ENCODE results near the gene POLR1A.

The POLR1A gene

DNA sequence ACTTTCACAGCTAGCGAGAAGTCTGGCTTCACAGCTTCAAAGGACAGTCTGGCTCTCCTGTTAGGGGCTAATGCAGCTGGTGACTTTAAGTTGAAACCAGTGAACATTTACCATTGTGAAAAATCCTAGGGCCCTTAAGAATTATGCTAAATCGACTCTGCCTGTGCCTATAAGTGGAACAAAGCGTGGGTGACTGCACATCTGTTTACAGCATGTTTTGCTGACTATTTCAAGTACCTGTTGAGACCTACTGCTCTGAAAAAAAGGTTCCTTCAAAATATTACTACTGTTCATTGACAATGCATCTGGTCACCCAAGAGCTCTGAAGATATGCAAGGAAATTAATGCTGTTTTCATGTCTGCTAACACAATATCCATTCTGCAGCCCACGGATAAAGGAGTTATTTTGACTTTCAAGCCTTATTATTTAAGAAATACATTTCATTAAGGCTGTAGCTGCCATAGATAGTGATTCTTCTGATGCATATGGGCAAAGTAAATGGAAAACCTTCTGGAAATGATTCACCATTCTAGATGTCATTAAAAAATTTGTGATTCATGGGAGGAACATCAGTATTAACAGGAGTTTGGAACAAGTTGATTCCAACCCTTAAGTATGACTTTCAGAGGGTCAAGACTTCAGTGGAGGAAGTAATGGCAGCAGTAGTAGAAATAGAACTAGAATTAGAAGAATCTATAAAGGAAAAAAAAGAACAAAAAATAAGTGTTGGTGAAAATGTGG lies 48.9 kb downstream of the POLR1A start:
- FAIRE-seq = no peak

GRCh38 chr2:86055314-86055713 lies 50.4 kb downstream of the POLR1A start:
- FAIRE-seq = no peak

DNA sequence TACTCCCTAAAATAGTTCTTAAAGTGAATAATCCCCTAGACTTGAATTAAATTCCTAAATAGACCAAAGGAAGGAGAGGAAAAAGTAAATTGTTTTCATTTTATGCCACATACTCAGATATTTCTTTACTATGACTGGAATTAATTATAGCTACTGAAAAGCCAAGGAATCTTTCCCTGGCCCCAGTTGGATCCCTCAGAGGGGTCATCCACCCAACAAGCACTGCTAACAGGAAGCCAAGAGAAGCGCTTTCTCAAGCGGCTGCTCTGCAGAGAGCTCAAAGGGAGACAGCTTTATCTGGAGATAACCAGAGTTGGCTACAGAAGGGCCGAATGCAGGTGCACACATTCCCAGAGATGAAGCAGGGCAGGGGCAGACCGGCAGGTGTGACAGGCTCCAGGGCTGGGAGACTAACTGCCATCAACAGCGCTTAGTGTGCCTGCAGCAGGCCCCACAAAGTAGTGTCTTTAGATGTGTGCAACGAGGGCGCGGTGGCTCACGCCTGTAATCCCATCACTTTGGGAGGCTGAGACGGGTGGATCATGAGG lies 51.1 kb downstream of the POLR1A start:
- FAIRE-seq = no peak

DNA sequence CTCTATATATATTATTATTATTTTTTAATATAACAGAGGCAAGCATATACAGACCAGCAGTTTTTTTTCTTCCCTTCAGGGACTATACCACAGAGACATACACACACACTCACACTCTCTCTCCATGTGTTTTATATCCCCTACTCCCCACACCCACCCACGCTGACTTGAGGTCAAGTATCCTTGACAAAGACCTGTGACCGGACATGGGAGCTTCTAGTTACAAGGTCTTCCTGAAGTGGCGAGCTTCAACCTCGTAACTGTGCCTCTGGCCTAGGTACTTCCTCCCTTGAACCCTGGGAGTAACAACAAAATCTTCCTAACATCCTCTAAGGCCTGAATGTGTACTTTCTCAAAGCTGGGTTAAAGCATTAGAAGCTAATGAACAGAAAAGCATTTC lies 52.5 kb downstream of the POLR1A start:
- FAIRE-seq = no peak

GRCh38 chr2:86052676-86053075 lies 53.0 kb downstream of the POLR1A start:
- FAIRE-seq = no peak

- FAIRE-seq = no peak
Measured at GRCh38 chr2:86052265-86052664, 53.4 kb downstream of the POLR1A start.

DNA sequence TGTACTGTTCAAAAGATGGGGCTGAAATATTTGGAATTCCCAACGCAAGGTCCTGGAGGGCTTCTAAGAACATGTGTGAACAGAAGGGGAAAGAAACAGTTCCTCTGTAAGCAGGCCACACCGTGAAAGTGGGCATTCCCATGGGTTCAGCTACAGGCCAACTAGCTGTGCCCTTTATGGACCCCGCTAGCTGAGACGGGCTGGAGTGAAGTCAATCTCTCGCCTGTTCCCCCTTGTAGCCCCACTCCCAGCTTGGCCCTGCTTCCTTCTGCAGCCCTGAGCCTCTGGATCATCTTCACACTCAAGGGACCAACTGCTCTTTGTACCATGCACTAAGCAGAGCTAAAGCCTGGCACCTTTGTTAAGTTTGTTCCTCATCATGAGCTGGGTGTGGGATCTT lies 55.4 kb downstream of the POLR1A start:
- FAIRE-seq = no peak

DNA sequence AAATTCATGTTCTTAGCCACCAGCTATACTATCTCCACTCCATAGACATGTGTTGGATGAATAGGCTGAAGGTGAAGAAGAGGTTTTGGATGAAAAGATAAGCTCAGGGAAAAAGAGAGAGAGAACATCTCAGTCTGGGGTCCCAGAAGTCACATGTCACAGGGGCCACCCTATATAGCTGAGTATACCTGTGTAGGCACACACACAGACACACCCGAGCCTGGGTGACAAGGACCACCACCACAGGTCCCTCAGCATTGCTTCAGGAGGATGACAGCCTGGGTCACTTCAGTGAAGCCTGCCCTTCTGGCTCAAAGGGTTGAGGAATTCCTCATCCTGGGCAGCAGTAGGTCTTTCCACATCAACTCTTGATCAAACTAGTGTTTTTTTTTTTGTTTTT lies 56.2 kb downstream of the POLR1A start:
- FAIRE-seq = no peak

DNA sequence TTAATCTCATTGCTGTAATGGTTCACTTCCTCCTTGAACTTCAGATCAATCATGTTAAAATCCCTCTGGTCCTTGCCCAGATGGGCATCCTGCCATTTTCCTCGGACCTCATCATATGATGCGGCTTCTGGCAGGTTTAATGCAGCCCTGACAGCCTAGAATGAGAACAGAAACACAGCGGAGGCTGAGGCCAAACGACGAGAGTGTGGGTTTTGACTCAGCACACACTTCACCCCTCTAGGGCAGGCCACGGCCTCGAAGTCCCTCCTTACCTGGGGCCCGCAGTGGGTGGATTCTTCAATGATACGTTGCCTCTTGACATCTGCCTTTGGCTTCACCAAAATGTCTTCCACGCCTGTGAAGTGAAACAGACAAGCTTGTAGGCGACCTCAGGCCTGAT lies 56.8 kb downstream of the POLR1A start:
- no peak for FAIRE-seq

GRCh38 chr2:86048383-86048701 lies 57.3 kb downstream of the POLR1A start:
- no peak for FAIRE-seq

- FAIRE-seq = no peak
Measured at GRCh38 chr2:86047575-86048382, 57.9 kb downstream of the POLR1A start.

- no peak for FAIRE-seq
Measured at GRCh38 chr2:86045541-86045940, 60.1 kb downstream of the POLR1A start.

- FAIRE-seq = no peak
Measured at GRCh38 chr2:86044614-86045013, 61.1 kb downstream of the POLR1A start.

DNA sequence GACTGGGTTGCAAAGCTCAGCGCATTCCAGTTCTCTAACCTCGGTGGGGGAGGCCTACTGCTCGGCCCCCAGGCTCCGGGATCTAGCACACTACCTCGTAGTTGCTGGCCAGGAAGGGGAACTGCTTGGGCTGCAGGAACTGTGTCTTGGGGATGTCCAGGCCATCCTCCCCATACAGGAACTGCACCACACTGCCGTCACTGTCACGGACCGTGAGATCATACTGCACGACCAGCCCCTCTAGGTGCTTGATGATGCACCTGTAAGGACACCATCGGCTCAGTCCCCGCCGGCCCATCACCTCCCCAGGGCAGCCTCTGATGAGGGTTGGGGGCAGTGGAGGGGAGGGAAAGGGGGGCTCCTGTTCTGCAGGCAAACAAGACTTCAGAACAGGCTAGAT lies 61.6 kb downstream of the POLR1A start:
- no peak for FAIRE-seq

- no peak for FAIRE-seq
Measured at GRCh38 chr2:86042256-86043168, 63.2 kb downstream of the POLR1A start.

DNA sequence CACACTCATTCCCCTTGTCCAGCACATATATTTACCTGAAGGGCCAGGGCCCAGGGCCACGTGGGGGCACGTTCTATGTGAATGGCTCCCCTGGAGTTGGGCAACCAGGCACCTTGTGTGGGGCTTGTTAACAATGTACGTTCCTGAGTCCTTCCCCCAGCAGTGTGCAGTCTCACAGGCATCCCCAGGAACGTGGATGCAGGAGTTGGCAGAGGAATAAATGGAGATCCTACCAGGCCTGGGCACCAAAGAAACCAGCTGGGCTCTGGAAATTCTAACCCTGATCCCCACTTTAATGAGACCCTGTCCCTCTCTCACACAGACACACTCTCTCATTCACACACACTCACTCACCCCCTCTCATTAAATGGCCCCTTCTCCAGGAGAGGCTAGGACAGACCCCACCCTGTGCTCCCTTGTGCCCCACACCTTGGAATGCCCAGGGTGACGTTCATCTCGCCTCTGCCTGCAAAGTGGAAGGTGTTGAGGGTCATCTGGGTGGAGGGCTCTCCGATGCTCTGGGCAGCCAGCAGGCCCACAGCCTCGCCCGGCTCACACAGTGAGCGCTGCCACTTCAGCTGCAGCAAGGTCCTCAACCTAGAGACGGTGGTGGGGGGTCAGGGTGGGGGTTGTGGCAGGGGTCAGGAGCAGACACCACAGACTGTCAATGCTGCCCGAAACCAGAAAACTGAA lies 65.6 kb downstream of the POLR1A start:
- no peak for FAIRE-seq

- no peak for FAIRE-seq
Measured at GRCh38 chr2:86039178-86039962, 66.3 kb downstream of the POLR1A start.

DNA sequence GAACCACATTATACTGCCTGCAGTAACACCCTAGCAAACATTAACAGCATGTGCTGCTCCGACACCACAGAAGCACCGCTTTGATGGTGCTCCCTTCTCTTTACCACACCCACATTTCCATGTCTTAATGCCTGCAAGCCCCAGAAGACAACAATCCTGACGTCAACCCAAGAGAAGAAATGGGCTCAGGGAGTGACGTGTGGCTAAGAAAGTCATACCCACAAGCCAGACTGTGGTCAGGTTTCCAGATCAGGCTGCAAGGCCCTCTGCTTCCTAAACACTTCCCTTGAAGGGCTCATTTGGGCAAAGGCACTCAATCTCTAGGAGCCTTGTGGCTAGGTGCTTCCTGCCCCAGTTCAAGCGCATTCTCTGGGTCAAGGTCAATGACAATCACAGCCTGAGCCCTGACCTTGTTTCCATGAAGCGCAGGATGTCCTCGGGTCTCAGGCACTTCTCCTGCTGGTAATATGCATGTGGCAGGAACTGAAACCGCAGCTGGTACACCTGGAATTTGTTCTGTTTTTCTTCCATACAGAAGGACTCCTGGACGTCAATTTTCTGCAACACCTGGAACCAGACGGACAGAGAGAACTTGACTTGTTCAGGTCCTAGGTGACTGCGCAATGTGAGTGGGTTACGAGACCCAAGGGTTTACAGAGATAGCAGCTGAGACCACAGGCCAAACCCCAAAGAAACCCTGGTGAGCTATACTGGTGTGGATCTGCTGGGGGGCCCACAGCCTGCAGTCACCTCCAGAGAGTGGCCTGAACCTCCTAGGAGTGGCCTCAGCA lies 67.2 kb downstream of the POLR1A start:
- FAIRE-seq = no peak

GRCh38 chr2:86037795-86038192 lies 67.9 kb downstream of the POLR1A start:
- FAIRE-seq = no peak

DNA sequence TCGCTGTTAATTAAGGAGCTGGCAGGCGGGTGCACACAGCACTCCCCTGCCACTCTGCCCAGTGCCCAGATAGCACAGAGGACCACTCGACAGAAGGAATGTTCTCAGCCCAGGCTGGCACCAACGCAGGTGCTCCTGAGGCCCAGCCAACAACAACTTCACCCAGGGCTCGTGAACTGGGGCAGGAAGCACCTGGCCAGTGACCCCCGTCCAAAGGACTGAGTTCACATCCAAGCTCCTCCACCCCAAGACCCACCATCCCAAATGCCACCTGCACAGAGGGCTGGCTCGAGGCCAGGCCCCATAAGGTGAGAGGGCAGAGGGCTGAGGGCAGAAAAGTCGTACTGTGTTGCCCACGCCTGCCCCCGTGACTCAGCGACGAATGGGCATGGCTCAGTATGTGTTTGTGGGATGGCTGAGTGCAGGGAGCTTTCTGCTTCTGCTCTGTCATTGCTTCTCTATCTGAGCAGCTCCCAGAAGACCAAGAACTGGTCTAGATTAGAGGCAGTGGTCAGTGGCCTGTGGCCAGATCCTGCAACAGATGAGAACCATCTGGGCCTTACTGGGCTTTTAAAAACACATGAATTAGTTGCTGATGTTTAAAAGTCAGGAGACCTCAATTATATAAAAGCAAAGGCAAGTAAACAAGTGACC lies 68.4 kb downstream of the POLR1A start:
- no peak for FAIRE-seq

Measured in colon (tissue), 2 donors.